GM21619 (cell line): ENCODE results near the gene EEF1AKMT4.
"Not testable (repeated sequence)": the region's sequence is repeated elsewhere in the genome, so short reads cannot be mapped to it uniquely, and the experiment has no call there.

Source experiments
- ATAC-seq: cut with Tn5 transposase; IDR thresholded peaks from one replicate; pipeline ENCODE4 v1.9.1; 2021; ENCODE audit not compliant: unreplicated experiment

EEF1AKMT4 gene

DNA sequence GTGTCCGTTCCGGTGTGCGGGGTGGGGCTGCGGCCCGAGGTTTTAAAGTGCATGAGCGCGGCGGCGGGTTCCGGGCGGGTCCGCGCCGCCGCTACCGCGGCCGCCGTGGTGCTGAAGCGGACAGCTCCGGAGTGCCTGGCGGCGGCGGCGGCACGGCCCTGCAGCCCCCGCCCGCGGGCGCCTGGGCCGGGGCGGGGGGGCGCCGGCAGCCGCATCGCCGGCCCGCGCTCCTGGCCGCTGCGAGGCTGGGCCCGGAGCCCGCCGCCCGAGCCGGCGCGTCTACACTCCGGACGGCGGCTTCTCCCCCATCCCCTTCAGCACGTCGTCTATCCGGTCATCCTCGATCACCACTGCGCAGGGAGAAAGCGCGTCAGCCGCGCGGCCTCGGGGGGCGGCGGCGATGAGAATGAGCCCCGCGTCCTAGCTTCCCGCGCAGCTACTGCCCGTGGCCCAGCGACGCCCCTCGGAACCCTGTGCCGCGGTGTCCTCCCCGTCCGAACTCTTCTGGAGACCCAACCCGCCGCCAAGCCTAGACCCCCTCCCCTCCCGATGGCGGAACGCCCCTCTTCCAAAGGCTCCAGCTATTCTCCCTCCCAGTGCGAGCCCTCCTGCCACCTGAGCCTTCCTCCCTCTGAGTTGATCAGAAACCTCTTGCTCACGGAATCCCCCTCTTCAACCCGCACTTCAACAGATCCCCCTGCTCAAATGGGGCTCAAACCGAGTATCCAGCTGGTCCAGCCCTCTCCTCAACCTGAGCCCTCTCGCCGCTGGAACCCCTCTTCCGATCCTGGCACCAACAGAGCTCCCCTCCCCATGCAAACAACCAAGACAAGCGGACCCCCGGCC, 10.6 kb downstream of the EEF1AKMT4 start:
- ATAC-seq, result no peak

DNA sequence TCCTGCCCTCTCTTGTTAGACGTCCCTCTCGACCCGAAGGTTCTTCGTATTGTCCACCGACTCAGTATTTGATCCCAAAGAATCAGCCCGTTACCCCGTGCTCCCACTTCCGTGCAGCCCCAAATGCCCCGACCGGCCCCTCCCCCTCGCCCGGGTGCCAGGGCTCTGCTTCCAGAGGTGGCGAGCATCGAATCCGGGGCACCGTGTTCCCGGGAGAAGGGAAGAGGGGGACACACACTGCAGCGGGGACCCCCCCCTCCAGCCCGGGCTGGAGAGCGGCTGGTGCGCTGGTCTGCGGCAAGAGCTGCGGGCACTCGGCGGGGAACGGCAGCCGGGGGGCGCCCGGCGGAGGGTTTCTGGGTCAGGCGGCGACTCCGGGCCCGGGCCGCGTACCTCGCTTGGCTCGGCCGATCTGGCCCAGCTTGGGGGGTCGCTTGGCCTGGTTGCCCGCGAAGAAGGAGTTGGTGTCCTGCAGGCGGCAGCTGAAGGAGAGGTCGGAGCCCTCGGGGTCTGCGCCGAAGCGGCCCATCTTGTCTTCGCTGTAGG, 11.3 kb downstream of the EEF1AKMT4 start:
- no peak for ATAC-seq

DNA sequence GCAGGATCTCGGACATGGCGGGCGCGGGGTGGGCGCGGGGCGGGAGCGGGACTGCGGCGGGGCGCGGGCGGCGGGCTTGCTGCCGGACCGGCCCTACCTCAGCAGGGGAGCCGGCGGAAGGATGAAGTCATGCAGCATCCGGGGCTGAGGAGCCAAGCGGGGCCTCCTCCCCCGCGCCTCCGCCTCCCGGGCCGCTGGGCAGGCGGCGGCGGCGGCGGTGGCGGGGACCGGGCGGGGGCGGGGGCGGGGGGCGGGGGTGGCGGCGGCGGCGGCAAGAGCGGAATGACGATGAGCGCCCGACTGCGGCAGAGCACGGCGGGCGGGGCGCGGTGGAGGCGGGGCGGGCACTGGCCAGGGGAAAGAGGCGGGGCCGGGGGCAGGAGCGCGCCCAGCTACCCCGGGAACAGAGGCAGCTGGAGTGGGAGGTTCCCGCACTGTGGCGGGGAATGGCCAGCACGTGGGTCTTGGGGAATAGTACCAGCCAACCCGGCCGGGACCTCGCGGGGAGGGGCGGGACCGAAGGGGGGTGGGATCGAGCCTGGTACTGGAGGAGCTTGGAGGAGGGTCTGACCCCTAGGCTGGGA, 11.9 kb downstream of the EEF1AKMT4 start, which contains the start of gene CAMK2N2:
Gene CAMK2N2 (minus strand): TSS at position 284 of the 584 bp plus-strand sequence. CDS start 268 bp downstream, at position 16.
- peak; percentile 58 for ATAC-seq

DNA sequence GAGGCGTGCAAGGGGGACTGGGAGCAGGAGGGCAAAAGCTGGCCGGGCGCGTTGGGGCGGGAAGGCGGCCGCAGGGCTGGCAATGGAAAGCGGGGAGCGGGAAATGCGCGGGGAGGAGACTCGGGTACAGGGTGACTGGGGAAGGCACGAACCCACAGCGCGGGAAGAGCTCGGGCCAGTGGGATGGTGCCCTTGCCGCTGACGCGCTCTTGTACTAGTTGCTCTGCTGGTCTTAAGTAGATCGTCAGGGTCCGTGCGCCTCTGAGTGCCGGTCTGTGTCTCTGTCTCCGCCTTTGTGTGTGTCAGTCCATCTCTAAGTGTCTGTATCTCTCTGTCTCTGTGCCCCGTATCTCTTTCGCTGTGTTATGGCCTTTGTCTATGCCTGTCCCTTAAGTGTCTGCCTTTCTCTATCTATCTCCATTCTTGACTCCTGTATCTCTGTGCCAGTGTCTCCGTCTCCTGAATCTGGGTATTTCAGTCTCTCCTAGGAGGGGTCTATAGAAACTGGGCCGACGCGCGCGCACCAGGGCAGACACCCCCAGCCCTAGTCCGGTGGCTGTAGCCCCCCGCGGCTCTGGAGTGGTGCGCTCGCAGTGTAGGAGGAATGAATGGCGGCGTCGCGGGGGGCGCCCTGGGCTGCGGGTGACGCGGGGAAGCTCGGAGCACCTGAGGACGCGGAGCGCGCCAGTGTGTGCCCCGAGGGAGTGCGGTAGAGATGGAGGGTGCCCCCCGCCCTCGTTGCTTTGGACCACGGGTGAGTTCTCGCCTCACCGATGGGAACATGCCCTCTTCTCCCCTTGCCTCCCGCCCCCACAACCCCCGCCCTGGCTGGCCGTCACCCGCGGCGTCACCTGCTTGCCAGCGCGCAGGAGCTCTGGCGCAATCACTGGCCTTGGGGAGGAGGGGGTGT, 12.6 kb downstream of the EEF1AKMT4 start:
- peak; percentile 4 for ATAC-seq

GRCh38 chr3:184262764-184263179, 13.3 kb downstream of the EEF1AKMT4 start:
- no peak for ATAC-seq

DNA sequence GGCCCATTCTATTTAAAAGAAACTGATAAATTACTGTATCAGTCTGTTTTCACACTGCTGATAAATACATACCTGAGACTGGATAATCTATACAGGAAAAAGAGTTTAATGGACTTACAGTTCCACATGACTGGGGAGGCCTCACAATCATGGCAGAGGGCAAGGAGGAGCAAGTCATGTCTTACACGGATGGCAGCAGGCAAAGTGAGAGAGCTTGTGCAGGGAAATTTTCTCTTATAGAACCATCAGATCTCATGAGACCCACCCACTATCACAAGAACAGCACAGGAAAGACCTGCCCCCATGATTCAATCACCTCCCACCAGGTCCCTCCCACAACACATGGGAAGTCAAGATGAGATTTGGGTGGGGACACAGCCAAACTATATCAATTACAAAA, 17.8 kb downstream of the EEF1AKMT4 start:
- not testable (repeated sequence) for ATAC-seq

DNA sequence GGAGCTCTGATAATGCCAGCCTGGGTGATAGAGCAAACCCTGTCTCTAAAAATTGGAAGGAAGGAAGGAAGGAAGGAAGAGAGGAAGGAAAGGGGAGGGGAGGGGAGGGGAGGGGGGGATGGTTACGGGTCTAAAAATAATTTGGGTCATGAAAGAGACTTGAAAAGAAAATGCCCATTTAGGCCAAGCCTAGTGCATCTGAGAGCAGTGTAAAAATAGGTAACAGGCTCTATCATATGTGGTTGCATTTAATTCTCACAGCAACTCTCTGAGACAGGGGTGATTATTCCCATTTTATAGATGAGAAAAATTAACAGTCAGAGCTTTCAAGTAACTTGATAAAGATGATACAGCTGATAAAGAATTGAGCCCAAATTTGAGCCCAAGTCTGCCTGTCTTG, 22.8 kb downstream of the EEF1AKMT4 start:
- ATAC-seq, result no peak

DNA sequence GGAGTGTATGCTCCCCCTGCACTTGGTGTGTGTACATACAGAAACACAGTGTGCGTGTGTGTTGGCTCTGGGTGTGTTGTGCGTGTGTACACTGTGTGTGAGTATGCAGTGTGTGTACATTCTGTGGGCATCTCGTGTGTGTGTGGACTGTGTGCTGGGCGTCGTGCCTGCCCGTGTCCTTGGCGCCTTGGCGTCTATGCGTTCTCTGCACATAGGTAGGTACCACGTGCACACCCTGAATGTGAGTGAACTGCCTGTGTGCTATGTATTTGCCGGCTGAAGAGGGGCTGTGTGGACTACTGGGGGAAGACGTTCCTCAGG, 25.9 kb downstream of the EEF1AKMT4 start:
- ATAC-seq, result no peak

GRCh38 chr3:184275961-184276910, 26.8 kb downstream of the EEF1AKMT4 start, which contains the start of gene ECE2:
ECE2 (plus strand) TSS chr3:184276022; CDS start chr3:184276154, 132 bp downstream.
- ATAC-seq, result no peak

- no peak for ATAC-seq
Measured at GRCh38 chr3:184277366-184277765, 27.9 kb downstream of the EEF1AKMT4 start.

GRCh38 chr3:184282941-184283340, 33.5 kb downstream of the EEF1AKMT4 start:
- no peak for ATAC-seq

DNA sequence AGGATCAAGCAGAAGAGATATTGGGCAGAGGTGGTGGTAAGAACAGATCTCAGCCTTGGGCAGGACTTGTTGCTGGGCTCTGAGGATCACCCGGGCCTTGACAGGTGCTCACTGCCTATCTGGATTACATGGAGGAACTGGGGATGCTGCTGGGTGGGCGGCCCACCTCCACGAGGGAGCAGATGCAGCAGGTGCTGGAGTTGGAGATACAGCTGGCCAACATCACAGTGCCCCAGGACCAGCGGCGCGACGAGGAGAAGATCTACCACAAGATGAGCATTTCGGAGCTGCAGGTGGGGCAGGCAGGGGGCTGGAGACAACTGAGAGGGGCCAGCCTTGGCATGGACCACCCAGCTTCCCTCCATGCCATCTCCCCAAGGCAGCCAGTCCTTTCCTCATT, 34.2 kb downstream of the EEF1AKMT4 start:
- ATAC-seq, result no peak

- ATAC-seq, result no peak
Measured at GRCh38 chr3:184284696-184285095, 35.2 kb downstream of the EEF1AKMT4 start.

DNA sequence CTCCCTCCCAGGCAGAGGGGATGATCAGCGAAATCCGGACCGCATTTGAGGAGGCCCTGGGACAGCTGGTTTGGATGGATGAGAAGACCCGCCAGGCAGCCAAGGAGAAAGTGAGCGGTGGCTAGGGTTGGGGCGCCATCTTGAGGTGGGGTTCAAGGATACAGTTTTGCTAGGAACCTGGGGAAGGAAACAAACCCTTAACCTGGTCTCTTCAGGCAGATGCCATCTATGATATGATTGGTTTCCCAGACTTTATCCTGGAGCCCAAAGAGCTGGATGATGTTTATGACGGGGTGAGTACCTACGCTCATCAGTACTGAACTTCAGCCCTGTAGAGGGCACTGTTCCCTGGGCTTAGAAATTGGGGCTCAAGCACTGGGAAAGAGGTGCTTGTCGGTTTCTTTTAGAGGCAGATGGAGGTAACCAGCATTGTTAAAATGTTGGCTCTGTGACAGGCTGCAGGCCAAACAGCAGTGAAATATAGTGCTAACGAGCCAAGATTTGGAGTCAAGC, 40.0 kb downstream of the EEF1AKMT4 start:
- ATAC-seq, result no peak

- ATAC-seq, result no peak
Measured at GRCh38 chr3:184290331-184290730, 40.9 kb downstream of the EEF1AKMT4 start.

DNA sequence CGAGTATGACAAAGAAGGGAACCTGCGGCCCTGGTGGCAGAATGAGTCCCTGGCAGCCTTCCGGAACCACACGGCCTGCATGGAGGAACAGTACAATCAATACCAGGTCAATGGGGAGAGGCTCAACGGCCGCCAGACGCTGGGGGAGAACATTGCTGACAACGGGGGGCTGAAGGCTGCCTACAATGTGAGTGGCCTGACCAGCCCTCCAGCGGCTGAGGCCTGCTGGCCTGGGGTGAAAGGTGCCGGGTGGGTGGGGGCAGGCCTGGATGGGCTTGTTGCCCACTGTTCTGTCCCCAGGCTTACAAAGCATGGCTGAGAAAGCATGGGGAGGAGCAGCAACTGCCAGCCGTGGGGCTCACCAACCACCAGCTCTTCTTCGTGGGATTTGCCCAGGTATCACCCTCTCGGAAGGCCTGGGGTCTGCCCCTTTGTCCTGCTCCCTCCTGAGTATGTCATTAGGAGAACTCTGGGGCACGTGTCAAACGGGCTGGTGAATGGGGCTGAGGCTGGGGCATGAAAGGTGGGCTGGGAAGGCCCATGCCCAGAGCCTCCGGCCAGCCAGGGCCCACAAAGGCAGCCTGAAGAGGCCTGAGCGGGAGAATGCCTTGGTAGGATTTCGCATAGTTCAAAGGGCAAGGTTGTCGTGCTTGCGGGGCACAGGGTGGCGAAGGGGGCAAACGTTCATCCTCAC, 41.7 kb downstream of the EEF1AKMT4 start:
- ATAC-seq, result no peak

GRCh38 chr3:184291738-184292445, 42.4 kb downstream of the EEF1AKMT4 start:
- no peak for ATAC-seq

- no peak for ATAC-seq
Measured at GRCh38 chr3:184295771-184296170, 46.3 kb downstream of the EEF1AKMT4 start.

GRCh38 chr3:184296616-184297015, 47.1 kb downstream of the EEF1AKMT4 start:
- ATAC-seq, result no peak
